ENCODE data around the gene MAP2K6. TPM values are rescaled to one million over a fixed set of nuclear protein-coding genes. Genes with fewer than 3 reads are reported as not detected.

The MAP2K6 gene
- total and polyA plus RNA-seq, 12 donors = 0.88 to 4.0 (median 1.8) TPM

GRCh38 chr17:69454051-69454450 is 39.6 kb downstream of the MAP2K6 start:
- TF ChIP-seq, protein P1, sequence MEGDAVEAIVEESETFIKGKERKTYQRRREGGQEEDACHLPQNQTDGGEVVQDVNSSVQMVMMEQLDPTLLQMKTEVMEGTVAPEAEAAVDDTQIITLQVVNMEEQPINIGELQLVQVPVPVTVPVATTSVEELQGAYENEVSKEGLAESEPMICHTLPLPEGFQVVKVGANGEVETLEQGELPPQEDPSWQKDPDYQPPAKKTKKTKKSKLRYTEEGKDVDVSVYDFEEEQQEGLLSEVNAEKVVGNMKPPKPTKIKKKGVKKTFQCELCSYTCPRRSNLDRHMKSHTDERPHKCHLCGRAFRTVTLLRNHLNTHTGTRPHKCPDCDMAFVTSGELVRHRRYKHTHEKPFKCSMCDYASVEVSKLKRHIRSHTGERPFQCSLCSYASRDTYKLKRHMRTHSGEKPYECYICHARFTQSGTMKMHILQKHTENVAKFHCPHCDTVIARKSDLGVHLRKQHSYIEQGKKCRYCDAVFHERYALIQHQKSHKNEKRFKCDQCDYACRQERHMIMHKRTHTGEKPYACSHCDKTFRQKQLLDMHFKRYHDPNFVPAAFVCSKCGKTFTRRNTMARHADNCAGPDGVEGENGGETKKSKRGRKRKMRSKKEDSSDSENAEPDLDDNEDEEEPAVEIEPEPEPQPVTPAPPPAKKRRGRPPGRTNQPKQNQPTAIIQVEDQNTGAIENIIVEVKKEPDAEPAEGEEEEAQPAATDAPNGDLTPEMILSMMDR (IDR thresholded peaks at IDR 0.05) = no peak
- ATAC-seq (no peak), DNase-seq (no peak)
- 85 to 86% methylated on average over 4 of the region's 4 CpGs for WGBS, 2 donors
- Histone ChIP-seq H3K4me1 (peaks cover 0 to 7% (median 0%) of the 10 kb centered on the region in 9 donors), H3K27ac (no peak overlapping the region), H3K9me3 (no peaks in the 10 kb centered on the region), H3K4me3 (no peak overlapping the region), H3K27me3 (no peaks in the 10 kb centered on the region), H3K36me3 (no peaks in the 10 kb centered on the region)
- intact Hi-C loops (cut with DNase I) = no loop called here

GRCh38 chr17:69455040-69455439 is 40.5 kb downstream of the MAP2K6 start:
- WGBS, 2 donors = 55 to 82% methylated on average over 1 of the region's 1 CpG
- Histone ChIP-seq H3K27ac (no peak overlapping the region), H3K9me3 (no peaks in the 10 kb centered on the region), H3K27me3 (no peaks in the 10 kb centered on the region), H3K4me3 (no peak overlapping the region), H3K36me3 (no peaks in the 10 kb centered on the region), H3K4me1 (peaks cover 0 to 7% (median 0%) of the 10 kb centered on the region in 9 donors)
- TF ChIP-seq, protein P1 (IDR thresholded peaks at IDR 0.05) = no peak
- intact Hi-C loops (cut with DNase I) = no loop called here
- ATAC-seq = no peak
- no peak for DNase-seq

GRCh38 chr17:69457603-69458002 is 43.1 kb downstream of the MAP2K6 start:
- intact Hi-C loops (cut with DNase I) = no loop called here
- WGBS, 2 donors = 86 to 87% methylated on average over 3 of the region's 3 CpGs
- no peak for ATAC-seq
- no peak for DNase-seq
- H3K27me3 ChIP-seq = no peaks in the 10 kb centered on the region
- H3K27ac ChIP-seq = no peak overlapping the region
- no peaks in the 10 kb centered on the region for H3K9me3 ChIP-seq
- H3K36me3 ChIP-seq = no peaks in the 10 kb centered on the region
- TF ChIP-seq, protein P1 (IDR thresholded peaks at IDR 0.05) = no peak
- no peak overlapping the region for H3K4me3 ChIP-seq
- peaks cover 0 to 10% (median 0%) of the 10 kb centered on the region in 9 donors for H3K4me1 ChIP-seq

- ATAC-seq (peak in 2 of 8 donors; percentile 39 to 46), DNase-seq (no peak)
- no peak overlapping the region for H3K27ac ChIP-seq
- no peak overlapping the region for H3K4me3 ChIP-seq
- TF ChIP-seq, protein P1 (IDR thresholded peaks at IDR 0.05) = no peak
- H3K4me1 ChIP-seq = peaks cover 0 to 10% (median 0%) of the 10 kb centered on the region in 9 donors
- no peaks in the 10 kb centered on the region for H3K27me3 ChIP-seq
- no peaks in the 10 kb centered on the region for H3K9me3 ChIP-seq
- intact Hi-C loops (cut with DNase I) = no loop called here
- H3K36me3 ChIP-seq = no peaks in the 10 kb centered on the region
- 61 to 63% methylated on average over 12 of the region's 12 CpGs for WGBS, 2 donors
These were observed 46.7 kb downstream of the MAP2K6 start for GRCh38 chr17:69460963-69461922.
